NCI-H2196 (cell line): Measurements from ENCODE around the gene BEX3.
"Not testable (repeated sequence)": the region's sequence is repeated elsewhere in the genome, so short reads cannot be mapped to it uniquely, and the experiment has no call there.

Experiments
- DNase-seq: peaks from one replicate; lab custom pipeline; 2025; ENCODE audit not compliant: unreplicated experiment; lab: John Stamatoyannopoulos, UW

Gene BEX3

DNA sequence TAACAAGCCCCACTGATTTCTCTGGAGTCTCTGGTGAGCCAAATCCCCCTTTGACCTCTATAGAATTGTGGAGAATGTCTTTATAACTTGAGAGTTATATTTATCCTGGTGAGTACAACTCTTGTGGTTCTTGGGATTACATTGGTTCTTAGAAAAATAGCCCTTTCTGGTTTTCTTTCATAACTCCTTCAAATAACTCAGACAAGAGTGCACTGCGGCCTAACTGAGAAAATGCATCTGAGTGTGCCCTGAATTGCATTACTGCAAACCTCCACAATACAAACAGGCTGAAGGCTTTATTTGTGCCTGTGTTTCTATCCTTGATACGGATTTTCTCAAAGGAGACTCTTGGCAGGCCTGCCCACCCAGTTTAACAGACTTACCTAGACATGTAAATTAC, 2.7 kb downstream of the BEX3 start:
- no peak for DNase-seq

DNA sequence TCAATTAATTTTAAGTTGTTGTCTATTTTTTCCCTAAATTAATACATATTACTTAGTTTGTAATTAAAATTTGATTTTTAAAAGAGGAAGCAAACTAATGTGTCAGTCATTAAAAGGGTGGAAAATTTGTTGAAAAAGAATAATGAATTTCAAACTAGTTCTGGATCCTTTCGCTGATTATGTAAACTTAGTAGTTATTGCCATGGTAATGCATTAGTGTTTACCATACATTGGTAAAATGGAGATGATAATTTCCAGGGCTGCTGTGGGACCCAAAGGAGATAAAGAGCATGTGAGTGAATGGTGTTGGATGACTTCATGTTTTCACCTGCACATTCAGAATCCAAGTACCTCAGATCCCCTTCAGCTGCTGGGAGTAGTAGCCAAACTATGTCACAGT, 6.5 kb downstream of the BEX3 start:
- DNase-seq, result no peak

DNA sequence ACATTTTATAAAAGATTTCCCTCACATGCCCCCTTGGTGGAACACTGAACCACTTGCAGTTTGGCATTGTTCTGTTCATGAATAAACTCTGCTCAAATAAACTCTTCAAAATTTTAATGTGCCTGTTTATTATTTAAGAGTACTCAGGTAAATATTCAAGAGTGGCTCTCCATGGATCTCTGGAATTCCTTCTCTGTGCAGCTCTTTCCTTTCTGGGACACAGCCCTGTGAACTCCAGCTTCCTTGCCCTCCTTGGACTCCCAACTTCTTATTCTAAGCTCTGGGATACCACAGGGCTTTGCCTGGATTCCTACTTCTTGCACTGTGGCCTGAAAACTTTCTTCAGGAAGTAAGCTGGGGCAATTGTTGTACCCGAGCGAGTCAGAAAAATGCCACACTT, 8.3 kb downstream of the BEX3 start:
- no peak for DNase-seq

DNA sequence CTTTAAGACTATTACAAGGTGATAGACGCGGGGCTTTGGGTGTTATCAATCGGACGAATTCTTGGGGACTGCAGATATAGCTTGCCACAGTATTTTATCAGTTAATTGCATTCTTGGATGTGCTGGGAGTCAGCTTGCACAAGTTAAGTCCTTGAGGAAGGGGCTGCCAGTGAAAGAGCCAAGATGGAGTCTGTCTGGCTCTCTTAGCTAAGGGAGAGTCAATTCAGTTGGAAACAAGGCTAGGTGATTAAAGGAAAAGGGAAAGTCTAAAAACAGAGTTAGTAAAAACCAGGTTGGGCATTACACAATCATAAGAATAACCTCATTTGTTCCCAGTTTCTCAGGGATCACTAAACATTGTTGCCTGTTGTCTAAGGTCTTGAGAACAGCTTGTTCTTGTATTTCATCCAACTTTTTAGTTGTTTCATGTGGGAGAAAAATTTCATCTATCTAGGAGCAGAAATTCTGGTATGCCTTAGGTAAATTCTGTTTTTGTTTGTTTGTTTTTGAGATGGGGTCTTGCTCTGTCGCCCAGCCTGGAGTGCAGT, 9.0 kb downstream of the BEX3 start:
- DNase-seq, result not testable (repeated sequence)

- DNase-seq, result no peak
Observed at GRCh38 chrX:103386332-103386731, 10.0 kb downstream of the BEX3 start.

DNA sequence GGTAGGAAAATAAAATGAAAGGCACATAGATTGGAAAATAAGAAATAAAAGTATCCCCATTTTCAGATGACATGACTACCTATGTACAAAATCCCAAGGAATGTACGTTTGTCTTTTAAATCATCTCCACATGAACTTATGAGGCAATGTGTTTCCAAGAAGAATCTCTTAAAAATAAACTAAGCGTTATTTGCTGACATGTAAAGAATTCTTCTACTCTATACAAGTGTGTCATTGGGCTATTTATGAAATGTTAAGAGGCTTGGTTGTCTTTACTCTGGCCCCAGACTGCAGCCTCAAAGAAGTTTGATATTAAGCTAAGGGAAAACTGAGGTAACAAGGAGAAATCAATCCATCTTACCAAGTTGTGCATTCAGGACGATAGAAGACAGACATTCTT, 17.1 kb downstream of the BEX3 start:
- no peak for DNase-seq

- DNase-seq, result no peak
Observed at GRCh38 chrX:103396186-103396585, 19.8 kb downstream of the BEX3 start.

DNA sequence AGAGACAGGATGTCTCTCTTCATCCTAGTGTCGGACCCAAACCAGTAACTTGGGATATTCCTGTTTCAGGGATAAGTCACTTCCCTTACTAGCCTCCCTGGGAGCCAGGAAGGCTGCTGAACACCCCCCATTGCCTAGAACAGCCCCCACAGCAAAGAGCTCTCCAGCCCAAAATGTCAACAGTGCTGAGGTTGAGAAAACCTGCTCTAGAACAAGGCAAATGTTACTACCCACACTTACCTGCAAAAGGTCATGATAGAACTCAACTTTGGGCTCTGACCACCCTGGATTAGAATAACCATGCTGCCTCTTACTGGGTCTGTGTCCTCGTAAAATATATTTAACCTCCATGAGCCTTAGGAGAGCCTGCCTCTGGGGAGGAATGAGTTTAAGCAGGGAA, 20.3 kb downstream of the BEX3 start:
- DNase-seq, result no peak

- DNase-seq, result no peak
Observed at GRCh38 chrX:103397707-103398106, 21.4 kb downstream of the BEX3 start.

GRCh38 chrX:103398421-103398864, 22.1 kb downstream of the BEX3 start:
- DNase-seq, result no peak

DNA sequence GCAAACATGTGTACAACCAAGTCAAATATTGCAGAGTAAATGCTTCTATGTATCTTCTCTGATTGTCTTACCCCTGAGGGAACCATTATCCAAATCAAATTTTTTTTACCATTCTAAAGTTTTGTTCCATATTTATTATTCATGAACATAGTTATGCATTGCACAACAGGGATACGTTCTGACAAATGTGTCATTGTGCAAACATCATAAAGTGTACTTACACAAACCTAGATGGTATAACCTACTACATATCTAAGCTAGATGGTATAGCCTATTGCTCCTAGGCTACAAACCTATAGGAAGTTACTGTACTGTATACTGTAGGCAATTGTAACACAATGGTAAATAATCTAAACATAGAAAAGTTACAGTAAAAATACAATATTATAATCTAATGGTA, 23.4 kb downstream of the BEX3 start:
- no peak for DNase-seq

DNA sequence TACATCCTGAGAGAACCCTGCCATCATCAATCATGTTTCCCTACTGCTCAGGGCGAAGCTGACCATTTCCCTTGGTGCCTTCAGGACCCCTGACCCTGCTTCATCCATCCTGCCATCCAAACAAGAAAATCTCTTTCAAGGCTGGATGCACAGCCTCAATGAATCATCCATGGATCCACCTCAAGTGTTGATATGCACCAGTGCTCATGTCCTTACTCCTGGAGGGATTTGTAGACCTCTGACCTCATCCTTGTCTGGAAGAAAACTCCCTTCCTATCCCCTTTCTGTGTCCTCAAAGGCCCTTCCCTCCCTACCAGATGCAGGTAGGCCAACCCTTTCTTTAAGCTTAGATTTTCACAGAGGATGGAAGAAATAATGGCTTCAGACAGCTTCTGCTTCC, 24.6 kb downstream of the BEX3 start:
- DNase-seq, result no peak

DNA sequence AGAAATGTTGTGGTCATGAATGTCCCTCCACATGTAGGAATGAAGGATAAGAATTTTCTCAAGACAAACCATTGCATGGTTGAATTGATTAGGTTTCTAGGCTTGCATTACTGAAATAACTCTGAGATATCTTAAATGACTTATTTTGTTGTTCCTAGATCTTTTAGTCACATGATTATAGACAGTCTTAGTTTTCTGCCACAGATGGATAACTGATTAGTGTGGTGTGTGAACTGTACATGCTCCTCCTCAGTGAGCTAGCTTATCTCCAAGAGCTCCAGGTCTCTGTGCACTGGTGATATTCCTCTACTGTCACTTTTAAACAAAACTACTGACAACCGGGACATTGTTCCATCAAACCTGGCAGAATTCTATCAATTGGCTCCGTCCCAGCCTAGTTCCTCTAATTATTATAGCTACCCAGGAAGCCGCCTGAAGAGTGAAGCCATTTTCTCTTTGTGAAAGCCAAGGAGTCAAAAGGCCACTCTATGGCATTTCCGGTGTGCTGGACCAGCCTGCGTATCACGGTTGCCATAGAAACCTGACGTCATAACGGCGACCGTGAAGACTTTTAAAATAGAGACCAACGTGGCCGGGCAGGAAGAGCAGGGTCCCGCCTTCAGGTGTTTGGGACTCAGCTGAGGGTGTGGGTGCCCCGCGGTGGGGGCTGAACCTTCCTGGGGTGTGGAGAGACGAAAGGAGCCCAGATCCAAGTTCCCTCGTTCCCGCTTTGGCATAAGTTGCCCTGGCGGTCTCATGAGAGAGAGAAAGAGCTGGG, 28.1 kb downstream of the BEX3 start:
- DNase-seq, result peak; percentile 61

DNA sequence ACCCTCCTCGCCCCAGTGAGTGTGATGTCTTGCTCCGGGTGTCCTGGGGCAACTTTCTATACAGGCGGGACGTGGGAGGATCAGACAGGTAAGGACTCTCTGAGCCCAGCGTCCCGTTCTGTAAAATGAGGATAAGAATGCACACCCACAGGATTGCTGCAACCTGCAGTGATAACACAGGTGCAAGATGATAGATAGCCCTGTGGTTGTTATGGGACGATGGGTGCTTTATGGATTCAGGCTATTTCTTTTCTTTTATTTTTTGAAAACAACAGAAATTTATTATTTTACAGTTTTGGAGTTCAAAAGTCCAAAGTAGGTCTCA, 28.6 kb downstream of the BEX3 start:
- no peak for DNase-seq

GRCh38 chrX:103406256-103406655, 29.9 kb downstream of the BEX3 start:
- DNase-seq, result no peak

GRCh38 chrX:103407776-103408175, 31.4 kb downstream of the BEX3 start:
- no peak for DNase-seq

DNA sequence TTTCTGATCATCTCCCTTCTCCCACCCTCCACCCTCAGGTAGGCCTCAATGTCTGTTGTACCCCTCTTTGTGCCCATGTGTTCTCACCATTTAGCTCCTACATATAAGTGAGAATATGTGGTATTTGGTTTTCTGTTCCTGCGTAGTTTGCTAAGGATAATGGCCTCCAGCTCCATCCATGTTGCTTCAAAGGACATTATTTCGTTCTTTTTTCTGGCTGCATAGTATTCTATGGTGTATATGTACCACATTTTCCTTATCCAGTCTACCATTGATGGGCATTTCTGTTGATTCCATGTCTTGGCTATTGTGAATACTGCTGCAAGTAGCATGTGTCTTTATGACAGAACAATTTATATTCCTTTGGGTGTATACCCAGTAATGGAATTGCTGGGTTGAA, 35.4 kb downstream of the BEX3 start:
- not testable (repeated sequence) for DNase-seq

DNA sequence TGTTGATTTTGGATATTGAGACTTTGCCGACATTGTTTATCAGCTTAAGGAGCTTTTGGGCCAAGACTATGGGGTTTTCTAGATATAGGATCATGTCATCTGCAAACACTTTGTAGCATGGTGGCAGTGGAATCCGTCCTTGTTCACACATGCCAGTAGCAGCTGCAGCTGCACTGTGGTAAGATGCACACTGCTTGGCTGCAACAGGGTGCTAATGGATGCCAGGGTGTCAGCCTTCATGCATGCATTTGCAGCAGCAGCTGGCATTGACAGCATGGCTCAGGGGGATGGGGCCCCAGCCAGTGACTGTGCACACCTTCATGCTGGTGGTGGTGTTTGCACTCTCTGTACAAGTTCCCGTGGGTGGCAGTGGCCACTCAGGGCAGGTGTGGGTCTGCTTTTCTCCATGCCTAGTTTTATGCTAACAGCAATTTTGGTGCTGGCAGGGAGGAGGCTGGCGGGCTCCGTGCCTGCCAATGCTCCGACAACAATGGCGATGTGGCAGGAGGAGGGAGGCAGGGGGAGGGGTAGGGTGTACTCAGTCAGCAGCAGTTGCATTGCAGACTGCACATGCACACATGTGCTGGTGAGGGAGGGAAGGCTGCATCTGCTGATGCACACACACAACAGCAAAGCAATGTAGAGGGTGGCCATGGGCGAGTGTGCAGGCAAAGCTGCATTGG, 37.5 kb downstream of the BEX3 start:
- no peak for DNase-seq

GRCh38 chrX:103414561-103414960, 38.2 kb downstream of the BEX3 start:
- no peak for DNase-seq

- no peak for DNase-seq
Observed at GRCh38 chrX:103415068-103415467, 38.7 kb downstream of the BEX3 start.

- DNase-seq, result no peak
Observed at GRCh38 chrX:103415528-103415927, 39.2 kb downstream of the BEX3 start.

DNA sequence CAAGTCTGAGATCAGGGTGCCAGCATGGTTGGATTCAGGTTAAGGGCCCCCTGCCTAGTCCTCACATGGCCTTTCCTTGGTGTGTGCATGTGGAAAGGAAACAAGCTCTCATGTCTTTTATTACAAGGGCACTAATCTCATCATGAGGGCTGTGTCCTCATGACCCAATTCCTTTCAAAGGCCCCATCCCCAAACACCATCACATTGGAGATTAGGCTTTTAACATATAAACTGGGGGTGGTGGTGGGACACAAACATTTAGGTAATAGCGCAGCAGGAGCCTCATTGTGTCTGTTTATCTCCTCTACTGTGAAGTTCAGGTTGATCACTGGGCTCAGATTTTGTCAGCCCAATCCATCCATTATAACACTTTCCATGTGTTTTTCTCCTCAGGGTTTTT, 41.0 kb downstream of the BEX3 start:
- DNase-seq, result no peak

DNA sequence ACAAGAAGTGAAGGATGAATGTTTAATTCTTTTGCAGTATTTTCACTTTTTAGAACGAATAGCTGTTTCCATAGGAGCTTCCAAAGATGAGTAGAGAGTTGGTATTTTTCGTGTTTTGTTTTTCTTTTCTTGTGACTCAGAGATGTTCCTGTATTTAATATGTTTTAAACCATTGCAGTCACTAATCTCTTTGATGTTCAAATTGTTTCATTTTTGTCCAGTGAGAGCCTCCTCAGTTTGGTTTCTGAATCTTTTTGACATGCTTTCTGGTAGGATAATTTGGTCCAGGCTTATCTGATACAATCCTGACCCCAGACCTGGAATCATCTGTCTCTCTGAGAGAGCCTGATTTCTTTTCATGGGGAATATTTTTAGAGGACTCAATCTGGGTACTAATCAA, 41.6 kb downstream of the BEX3 start:
- no peak for DNase-seq
